HG02852 (cell line): ENCODE measurements around the gene SLC25A4.
"Not testable (repeated sequence)": the region's sequence is repeated elsewhere in the genome, so short reads cannot be mapped to it uniquely, and the experiment has no call there.

Experiments
- ATAC-seq: cut with Tn5 transposase; IDR thresholded peaks from one replicate; pipeline ENCODE4 v1.9.1; 2021; ENCODE audit warnings: mild to moderate bottlenecking, moderate library complexity; ENCODE audit not compliant: unreplicated experiment

SLC25A4 gene

DNA sequence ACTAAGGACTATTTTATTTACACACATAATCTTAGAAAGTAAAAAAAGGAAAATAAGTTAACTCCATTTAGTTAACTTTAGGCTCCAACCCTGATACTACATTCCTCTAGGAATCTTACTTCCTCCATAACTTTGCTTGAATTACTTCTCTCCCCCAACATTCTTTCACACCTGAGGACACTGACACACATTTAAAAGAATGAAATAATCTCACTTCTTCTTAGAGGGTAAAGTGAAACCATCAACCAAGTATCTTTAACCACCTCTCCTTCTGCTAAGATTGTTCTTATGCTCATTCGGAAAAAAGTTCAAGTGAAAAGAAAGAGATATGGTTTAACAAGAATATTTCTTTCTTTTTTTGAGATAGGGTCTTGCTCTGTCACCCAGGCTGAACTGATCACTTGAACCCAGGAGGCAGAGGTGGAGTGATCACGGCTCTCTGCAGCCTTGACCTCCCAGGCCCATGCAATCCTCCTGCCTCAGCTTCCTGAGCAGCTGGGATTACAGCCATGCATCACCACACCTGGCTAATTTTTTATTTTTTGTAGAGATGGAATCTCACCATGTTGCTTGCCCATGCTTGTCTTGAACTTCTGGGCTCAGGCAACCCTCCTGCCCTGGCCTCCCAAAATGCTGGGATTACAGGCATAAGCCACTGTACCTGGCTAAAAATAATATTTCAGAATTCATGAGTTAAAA is 28.5 kb downstream of the SLC25A4 start:
- peak; percentile 88 for ATAC-seq

DNA sequence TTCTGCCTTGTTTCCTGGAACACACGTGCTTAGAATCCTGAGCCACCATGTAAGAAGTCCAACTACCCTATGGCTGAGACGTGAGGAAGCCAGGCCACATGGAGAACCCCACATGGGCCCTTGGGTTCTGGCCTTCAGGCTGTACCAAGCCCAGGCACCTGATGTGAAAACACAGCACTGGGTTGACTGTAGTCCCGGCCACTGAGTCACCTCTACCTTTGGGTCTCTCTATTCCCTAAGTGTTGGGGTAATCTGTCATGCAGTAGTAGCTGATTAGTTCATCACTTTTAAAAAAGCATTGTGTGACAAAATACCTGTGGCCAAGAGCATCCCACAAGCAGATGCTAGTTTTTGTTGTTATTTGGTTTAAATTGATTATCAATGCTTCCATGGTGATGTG is 36.4 kb downstream of the SLC25A4 start:
- no peak for ATAC-seq

DNA sequence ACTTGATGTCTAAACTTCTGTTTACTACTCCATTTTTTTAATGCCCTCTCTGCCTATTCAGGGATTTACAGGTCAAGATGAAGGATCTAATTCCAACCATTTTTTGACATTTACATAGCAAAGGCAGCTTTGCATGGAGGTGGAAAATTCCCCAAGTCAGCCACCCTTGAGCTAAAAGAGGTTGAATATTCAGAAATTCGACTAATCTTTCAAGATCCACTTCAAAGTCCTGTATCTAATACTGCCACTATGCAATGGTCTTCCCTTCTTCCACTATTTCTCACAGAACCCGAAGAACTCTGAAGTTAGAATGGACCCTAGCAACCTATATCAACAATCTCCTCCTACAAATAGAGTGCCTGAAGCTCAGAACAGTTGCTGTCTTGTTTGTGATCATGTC is 39.2 kb downstream of the SLC25A4 start:
- ATAC-seq: no peak

DNA sequence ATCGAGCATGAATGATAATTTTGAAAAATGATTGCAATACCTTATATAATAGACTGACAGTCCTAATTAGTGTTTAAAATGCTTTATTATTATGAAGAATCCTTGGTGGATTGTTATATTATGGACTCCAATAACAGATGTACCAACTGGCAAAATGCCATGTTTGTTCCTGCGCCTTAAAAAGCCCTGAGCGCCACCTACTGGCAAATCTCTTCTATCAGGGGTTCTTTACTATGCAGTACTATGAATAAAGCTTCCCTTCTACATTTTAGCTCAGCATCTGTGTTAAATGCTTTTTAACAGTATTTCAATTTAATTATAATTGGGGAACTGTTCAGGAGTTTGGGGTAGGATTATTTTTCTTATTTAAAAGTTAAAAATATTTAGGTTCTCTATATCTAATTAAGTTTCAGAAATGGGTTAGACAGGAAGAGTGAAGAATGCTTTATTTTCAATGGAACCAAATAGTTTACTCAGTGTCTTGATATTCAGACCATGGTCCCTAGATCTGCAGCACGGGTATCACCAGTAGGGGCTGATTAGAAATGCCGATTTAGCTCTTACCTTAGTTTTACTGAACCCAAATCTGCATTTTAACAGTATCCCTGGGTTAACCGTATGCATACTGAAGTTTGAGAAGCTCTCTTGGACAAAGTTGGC is 40.7 kb downstream of the SLC25A4 start:
- ATAC-seq: no peak

GRCh38 chr4:185186769-185187168 is 43.7 kb downstream of the SLC25A4 start:
- ATAC-seq: no peak

DNA sequence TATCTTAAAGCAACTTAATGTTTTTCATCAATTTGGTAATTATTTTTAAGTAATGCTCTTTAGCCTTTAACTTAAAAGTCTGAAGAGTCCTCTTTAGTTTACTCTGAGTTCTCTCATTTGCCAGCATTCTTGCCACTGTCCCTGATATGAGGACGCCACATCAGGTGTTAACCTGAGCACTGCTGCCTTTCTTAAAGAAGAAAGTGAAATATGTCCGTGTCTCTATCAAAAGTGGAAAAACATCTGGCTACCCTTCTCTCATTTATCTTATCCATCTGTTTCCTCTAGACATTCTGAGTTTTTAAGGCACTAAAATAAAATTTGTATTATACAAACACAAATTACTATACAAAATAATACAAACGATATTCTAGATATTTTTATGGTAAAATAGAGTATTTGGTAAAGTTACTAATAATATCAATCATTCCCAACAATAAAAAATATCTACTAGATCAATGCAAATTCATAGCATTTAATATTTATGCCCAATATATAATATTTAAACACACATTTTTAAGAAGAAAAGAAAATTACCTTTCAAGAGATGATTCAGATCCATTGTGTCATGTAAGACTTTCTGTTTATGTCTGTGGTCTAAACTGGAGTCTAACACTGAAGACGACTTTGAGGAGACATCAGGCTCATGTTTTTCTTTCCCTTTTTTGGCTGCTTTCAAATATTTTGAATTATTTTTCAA is 46.7 kb downstream of the SLC25A4 start:
- ATAC-seq: no peak

DNA sequence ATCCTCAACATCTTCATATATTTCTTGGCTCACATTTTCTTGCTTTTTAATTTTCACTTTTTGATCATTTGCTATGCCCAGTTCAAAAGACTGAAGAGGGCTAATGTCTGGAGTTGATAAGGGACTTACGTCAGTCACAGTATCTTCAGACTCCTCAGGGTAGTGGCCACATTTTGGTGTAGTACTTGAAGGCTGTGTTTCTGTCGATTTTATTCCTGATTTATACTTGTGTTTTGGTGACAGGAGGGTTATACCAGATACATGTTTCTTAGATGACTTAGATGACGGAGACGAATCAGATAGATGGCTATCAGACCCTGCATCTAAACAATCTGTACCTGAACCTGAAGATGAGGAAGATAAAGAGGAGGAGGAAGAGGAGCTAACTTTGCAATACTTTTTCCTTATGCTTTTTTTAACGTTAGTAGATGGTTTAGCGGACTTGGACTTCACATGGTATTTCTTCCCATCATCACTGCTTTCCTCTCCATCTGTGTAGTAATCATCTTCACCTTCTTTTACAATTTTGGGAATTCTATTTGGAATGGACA is 47.3 kb downstream of the SLC25A4 start:
- no peak for ATAC-seq

DNA sequence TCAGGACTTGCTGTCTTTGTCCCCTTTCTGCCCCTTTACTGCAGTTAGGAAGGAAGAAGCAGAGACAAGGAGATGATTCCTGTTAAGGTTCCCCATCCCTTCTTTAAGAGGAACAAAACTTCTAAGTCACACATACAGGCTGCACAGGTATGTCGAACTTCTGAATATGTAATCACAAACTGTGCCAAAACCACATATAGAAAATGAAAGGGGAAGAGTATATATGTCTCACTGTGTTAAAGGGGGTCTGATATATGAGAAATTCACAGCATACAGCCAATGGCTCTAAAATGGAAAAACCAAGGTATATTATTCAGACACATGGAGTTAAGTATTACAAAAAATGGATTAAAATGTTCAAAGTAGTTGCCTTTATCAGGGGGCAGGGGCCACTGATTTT is 49.0 kb downstream of the SLC25A4 start:
- peak; percentile 86 for ATAC-seq

GRCh38 chr4:185194924-185195888 is 52.1 kb downstream of the SLC25A4 start:
- no peak for ATAC-seq

DNA sequence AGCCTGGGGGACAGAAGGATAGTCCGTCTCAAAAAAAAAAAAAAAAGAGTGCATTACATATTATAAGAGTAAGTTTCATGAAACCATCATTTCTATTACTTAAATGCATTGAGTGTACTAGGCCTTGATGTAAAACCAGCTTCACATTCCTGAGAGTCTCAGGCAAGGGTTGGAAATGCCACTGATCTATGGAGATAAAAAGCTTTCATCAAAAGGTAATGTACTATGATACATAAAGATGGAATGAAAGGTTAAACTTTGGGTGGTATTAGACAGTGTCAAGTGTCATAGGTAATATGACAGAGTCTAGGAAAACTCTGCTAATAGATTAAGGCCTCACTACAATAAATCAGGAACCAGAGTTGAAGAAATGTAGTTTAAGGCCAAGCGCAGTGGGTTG is 53.4 kb downstream of the SLC25A4 start:
- ATAC-seq: no peak

GRCh38 chr4:185198189-185198588 is 55.1 kb downstream of the SLC25A4 start:
- ATAC-seq: not testable (repeated sequence)
